WTC11 (cell line): ENCODE measurements around the gene PCNX3. TPM values are rescaled to one million over a fixed set of nuclear protein-coding genes. Genes with fewer than 3 reads are reported as not detected.
A peak's percentile ranks its signal among the peaks of the same experiment; 100 is the strongest.

Experiments used
- ATF1 ChIP-seq: sonication (generic); formaldehyde crosslinking; IDR thresholded peaks from 2 replicates; pipeline ENCODE4 v1.8.1; 2023; ENCODE audit warnings: mild to moderate bottlenecking, moderate library complexity, missing genetic modification reagents
- CBFB ChIP-seq: sonication (generic); formaldehyde crosslinking; IDR thresholded peaks from 2 replicates; pipeline ENCODE4 v1.8.1; 2022; ENCODE audit warnings: mild to moderate bottlenecking, low read depth, missing genetic modification reagents
- CREM ChIP-seq: sonication (generic); formaldehyde crosslinking; IDR thresholded peaks from 2 replicates; pipeline ENCODE4 v1.8.1; 2022; ENCODE audit warnings: mild to moderate bottlenecking, missing genetic modification reagents, moderate library complexity
- EMX1 ChIP-seq: fragments of 250-450 bp; sonication (Bioruptor Pico); IDR thresholded peaks from 2 replicates; pipeline ENCODE4 v1.8.0; 2021; ENCODE audit warnings: mild to moderate bottlenecking
- ETV6 ChIP-seq: sonication (generic); formaldehyde crosslinking; IDR thresholded peaks from 2 replicates; pipeline ENCODE4 v1.8.1; 2022; ENCODE audit warnings: mild to moderate bottlenecking, missing genetic modification reagents
- FOXK1 ChIP-seq: sonication (generic); formaldehyde crosslinking; IDR thresholded peaks from 2 replicates; pipeline ENCODE4 v1.8.0; 2022; ENCODE audit warnings: mild to moderate bottlenecking, moderate library complexity, missing genetic modification reagents
- GABPB1 ChIP-seq: sonication (generic); formaldehyde crosslinking; IDR thresholded peaks from 2 replicates; pipeline ENCODE4 v1.8.1; 2023; ENCODE audit warnings: mild to moderate bottlenecking, missing genetic modification reagents
- GTF2I ChIP-seq: fragments of 250-450 bp; sonication (Bioruptor Pico); conservative IDR thresholded peaks from 2 replicates; pipeline ENCODE4 v1.4.0; 2021; ENCODE audit warnings: mild to moderate bottlenecking
- MXD4 ChIP-seq: fragments of 250-450 bp; sonication (Bioruptor Pico); IDR thresholded peaks from 2 replicates; pipeline ENCODE4 v1.8.0; 2021; ENCODE audit warnings: mild to moderate bottlenecking, moderate library complexity, borderline replicate concordance
- MYBL2 ChIP-seq: sonication (generic); formaldehyde crosslinking; IDR thresholded peaks from 2 replicates; pipeline ENCODE4 v1.8.1; 2023; ENCODE audit warnings: mild to moderate bottlenecking, moderate library complexity, missing genetic modification reagents
- NFATC4 ChIP-seq: fragments of 250-450 bp; sonication (Bioruptor Pico); IDR thresholded peaks from 2 replicates; pipeline ENCODE4 v1.9.0; 2021; ENCODE audit warnings: mild to moderate bottlenecking
- PRRX2 ChIP-seq: fragments of 250-450 bp; sonication (Bioruptor Pico); IDR thresholded peaks from 2 replicates; pipeline ENCODE4 v1.8.0; 2021; ENCODE audit warnings: mild to moderate bottlenecking
- SMAD3 ChIP-seq: sonication (generic); formaldehyde crosslinking; IDR thresholded peaks from 2 replicates; pipeline ENCODE4 v1.8.0; 2022; ENCODE audit warnings: missing genetic modification reagents, mild to moderate bottlenecking, borderline replicate concordance
- SOX15 ChIP-seq: fragments of 250-450 bp; sonication (Bioruptor Pico); IDR thresholded peaks from 2 replicates; pipeline ENCODE4 v1.9.0; 2021; ENCODE audit warnings: mild to moderate bottlenecking
- SP1 ChIP-seq: sonication (generic); formaldehyde crosslinking; conservative IDR thresholded peaks from 2 replicates; pipeline ENCODE4 v1.8.1; 2022; ENCODE audit warnings: missing genetic modification reagents
- TCF7 ChIP-seq: sonication (generic); formaldehyde crosslinking; IDR thresholded peaks from 2 replicates; pipeline ENCODE4 v1.8.0; 2022; ENCODE audit warnings: mild to moderate bottlenecking, low read depth, missing genetic modification reagents, moderate library complexity
- ZBTB21 ChIP-seq: sonication (generic); formaldehyde crosslinking; IDR thresholded peaks from 2 replicates; pipeline ENCODE4 v1.8.1; 2023; ENCODE audit warnings: mild to moderate bottlenecking, missing genetic modification reagents, borderline replicate concordance
- ZNF219 ChIP-seq: sonication (generic); formaldehyde crosslinking; IDR thresholded peaks from 2 replicates; pipeline ENCODE4 v1.8.0; 2023; ENCODE audit warnings: missing genetic modification reagents, mild to moderate bottlenecking, borderline replicate concordance
- total RNA-seq: library from RNA; stranded (reverse); gene quantifications from 3 replicates; pipeline ENCODE4 v1.2.3, GENCODE V29; 2021
- TF ChIP-seq, protein P1 (sequence below): sonication (generic); formaldehyde crosslinking; IDR thresholded peaks from 2 replicates; pipeline ENCODE4 v1.8.0; 2023; ENCODE audit warnings: mild to moderate bottlenecking, missing genetic modification reagents
- TF ChIP-seq, protein P2 (sequence below): fragments of 250-450 bp; sonication (Bioruptor Pico); IDR thresholded peaks from 2 replicates; pipeline ENCODE4 v1.8.0; 2021; ENCODE audit warnings: mild to moderate bottlenecking
- TF ChIP-seq, protein P3 (sequence below): sonication (generic); formaldehyde crosslinking; IDR thresholded peaks from 2 replicates; pipeline ENCODE4 v1.8.1; 2023; ENCODE audit warnings: mild to moderate bottlenecking, moderate library complexity, missing genetic modification reagents
- TF ChIP-seq, protein P4 (sequence below): sonication (generic); formaldehyde crosslinking; IDR thresholded peaks from 2 replicates; pipeline ENCODE4 v1.8.0; 2023; ENCODE audit warnings: missing genetic modification reagents
- TF ChIP-seq, protein P5 (sequence below): sonication (generic); formaldehyde crosslinking; IDR thresholded peaks from 2 replicates; pipeline ENCODE4 v1.8.0; 2022; ENCODE audit warnings: mild to moderate bottlenecking, missing genetic modification reagents
- TF ChIP-seq, protein P6 (sequence below): sonication (generic); formaldehyde crosslinking; IDR thresholded peaks from 2 replicates; pipeline ENCODE4 v1.8.1; 2022; ENCODE audit warnings: mild to moderate bottlenecking, moderate library complexity, missing genetic modification reagents
- TF ChIP-seq, protein P7 (sequence below): sonication (generic); formaldehyde crosslinking; IDR thresholded peaks from 2 replicates; pipeline ENCODE4 v1.8.1; 2022; ENCODE audit warnings: mild to moderate bottlenecking, missing genetic modification reagents, moderate library complexity, borderline replicate concordance
- TF ChIP-seq, protein P8 (sequence below): sonication (generic); formaldehyde crosslinking; IDR thresholded peaks from 2 replicates; pipeline ENCODE4 v1.8.1; 2022; ENCODE audit warnings: missing genetic modification reagents, borderline replicate concordance

The PCNX3 gene
- total RNA-seq, 1 experiment from 2014 or later = 51.6 TPM

DNA sequence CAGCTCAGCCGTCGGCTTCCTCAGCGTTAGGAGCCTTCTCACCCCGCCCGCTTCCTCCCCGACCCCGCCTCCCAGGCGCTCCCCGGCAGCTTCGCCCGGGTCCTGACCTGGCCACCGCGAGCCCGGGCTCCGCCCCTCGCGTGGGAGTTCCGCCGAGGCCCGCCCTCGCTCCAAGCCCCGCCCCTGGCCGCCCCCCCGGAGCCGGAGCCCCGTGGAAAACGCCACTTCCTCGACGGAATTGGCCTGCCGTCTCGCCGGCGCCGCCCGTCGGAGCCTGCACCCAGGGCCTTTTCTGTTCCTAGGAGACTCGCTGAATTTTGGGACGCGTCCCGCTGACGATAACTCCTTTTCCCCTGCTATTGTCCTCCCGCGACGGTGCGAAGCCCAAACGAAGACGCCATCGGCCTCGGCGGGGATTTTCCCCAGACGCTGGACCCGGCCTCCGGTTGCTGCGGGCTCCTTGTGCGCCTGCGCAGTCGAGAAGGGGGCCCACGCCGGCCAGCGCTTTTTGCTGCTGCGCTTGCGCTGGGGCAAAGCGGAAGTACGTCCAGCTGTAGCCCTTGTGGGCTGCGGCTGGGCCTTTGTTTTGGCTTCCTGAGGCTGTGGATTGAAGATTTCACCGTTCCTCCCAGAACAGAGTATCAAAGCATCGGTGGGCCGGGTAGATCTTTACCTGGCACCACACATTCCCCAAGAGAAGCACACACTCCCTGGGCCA, 37.1 kb downstream of the PCNX3 start (continued):
- TF ChIP-seq, protein P1, sequence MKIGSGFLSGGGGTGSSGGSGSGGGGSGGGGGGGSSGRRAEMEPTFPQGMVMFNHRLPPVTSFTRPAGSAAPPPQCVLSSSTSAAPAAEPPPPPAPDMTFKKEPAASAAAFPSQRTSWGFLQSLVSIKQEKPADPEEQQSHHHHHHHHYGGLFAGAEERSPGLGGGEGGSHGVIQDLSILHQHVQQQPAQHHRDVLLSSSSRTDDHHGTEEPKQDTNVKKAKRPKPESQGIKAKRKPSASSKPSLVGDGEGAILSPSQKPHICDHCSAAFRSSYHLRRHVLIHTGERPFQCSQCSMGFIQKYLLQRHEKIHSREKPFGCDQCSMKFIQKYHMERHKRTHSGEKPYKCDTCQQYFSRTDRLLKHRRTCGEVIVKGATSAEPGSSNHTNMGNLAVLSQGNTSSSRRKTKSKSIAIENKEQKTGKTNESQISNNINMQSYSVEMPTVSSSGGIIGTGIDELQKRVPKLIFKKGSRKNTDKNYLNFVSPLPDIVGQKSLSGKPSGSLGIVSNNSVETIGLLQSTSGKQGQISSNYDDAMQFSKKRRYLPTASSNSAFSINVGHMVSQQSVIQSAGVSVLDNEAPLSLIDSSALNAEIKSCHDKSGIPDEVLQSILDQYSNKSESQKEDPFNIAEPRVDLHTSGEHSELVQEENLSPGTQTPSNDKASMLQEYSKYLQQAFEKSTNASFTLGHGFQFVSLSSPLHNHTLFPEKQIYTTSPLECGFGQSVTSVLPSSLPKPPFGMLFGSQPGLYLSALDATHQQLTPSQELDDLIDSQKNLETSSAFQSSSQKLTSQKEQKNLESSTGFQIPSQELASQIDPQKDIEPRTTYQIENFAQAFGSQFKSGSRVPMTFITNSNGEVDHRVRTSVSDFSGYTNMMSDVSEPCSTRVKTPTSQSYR (CRISPR knock-in tag) = no peak
- TF ChIP-seq ZNF219 (CRISPR knock-in tag) (no peak), TCF7 (CRISPR knock-in tag) (0 out of 2 replicates have a peak, but pooled peaks have one; percentile 60), SP1 (CRISPR knock-in tag) (no peak; the same call in none of the 2 replicates), MXD4 (no peak), CREM (no peak; the same call in 1 of the 2 replicates), ATF1 (CRISPR knock-in tag) (no peak), GABPB1 (CRISPR knock-in tag) (peak; percentile 33; the same call in 1 of the 2 replicates), SMAD3 (CRISPR knock-in tag) (peak; percentile 69; the same call in 1 of the 2 replicates), GTF2I (CRISPR knock-in tag) (no peak), NFATC4 (0 out of 2 replicates have a peak, but pooled peaks have one; percentile 34), ETV6 (CRISPR knock-in tag) (peak; percentile 54; the same call in 1 of the 2 replicates), ZBTB21 (CRISPR knock-in tag) (0 out of 2 replicates have a peak, but pooled peaks have one; percentile 3), CBFB (CRISPR knock-in tag) (no peak), FOXK1 (CRISPR knock-in tag) (0 out of 2 replicates have a peak, but pooled peaks have one; percentile 37), MYBL2 (CRISPR knock-in tag) (peak; percentile 52; the same call in 1 of the 2 replicates), PRRX2 (CRISPR knock-in tag) (peak; percentile 83; the same call in 1 of the 2 replicates), SOX15 (CRISPR knock-in tag) (no peak), EMX1 (no peak)
- TF ChIP-seq, protein P2, sequence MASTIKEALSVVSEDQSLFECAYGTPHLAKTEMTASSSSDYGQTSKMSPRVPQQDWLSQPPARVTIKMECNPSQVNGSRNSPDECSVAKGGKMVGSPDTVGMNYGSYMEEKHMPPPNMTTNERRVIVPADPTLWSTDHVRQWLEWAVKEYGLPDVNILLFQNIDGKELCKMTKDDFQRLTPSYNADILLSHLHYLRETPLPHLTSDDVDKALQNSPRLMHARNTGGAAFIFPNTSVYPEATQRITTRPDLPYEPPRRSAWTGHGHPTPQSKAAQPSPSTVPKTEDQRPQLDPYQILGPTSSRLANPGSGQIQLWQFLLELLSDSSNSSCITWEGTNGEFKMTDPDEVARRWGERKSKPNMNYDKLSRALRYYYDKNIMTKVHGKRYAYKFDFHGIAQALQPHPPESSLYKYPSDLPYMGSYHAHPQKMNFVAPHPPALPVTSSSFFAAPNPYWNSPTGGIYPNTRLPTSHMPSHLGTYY (CRISPR knock-in tag) = 0 out of 2 replicates have a peak, but pooled peaks have one; percentile 43
- TF ChIP-seq, protein P3, sequence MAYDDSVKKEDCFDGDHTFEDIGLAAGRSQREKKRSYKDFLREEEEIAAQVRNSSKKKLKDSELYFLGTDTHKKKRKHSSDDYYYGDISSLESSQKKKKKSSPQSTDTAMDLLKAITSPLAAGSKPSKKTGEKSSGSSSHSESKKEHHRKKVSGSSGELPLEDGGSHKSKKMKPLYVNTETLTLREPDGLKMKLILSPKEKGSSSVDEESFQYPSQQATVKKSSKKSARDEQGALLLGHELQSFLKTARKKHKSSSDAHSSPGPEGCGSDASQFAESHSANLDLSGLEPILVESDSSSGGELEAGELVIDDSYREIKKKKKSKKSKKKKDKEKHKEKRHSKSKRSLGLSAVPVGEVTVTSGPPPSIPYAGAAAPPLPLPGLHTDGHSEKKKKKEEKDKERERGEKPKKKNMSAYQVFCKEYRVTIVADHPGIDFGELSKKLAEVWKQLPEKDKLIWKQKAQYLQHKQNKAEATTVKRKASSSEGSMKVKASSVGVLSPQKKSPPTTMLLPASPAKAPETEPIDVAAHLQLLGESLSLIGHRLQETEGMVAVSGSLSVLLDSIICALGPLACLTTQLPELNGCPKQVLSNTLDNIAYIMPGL (CRISPR knock-in tag) = 0 out of 2 replicates have a peak, but pooled peaks have one; percentile 56
- TF ChIP-seq, protein P4, sequence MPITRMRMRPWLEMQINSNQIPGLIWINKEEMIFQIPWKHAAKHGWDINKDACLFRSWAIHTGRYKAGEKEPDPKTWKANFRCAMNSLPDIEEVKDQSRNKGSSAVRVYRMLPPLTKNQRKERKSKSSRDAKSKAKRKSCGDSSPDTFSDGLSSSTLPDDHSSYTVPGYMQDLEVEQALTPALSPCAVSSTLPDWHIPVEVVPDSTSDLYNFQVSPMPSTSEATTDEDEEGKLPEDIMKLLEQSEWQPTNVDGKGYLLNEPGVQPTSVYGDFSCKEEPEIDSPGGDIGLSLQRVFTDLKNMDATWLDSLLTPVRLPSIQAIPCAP (CRISPR knock-in tag) = 0 out of 2 replicates have a peak, but pooled peaks have one; percentile 28
- TF ChIP-seq, protein P5, sequence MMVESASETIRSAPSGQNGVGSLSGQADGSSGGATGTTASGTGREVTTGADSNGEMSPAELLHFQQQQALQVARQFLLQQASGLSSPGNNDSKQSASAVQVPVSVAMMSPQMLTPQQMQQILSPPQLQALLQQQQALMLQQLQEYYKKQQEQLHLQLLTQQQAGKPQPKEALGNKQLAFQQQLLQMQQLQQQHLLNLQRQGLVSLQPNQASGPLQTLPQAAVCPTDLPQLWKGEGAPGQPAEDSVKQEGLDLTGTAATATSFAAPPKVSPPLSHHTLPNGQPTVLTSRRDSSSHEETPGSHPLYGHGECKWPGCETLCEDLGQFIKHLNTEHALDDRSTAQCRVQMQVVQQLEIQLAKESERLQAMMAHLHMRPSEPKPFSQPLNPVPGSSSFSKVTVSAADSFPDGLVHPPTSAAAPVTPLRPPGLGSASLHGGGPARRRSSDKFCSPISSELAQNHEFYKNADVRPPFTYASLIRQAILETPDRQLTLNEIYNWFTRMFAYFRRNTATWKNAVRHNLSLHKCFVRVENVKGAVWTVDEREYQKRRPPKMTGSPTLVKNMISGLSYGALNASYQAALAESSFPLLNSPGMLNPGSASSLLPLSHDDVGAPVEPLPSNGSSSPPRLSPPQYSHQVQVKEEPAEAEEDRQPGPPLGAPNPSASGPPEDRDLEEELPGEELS = peak; percentile 18; the same call in 1 of the 2 replicates
- TF ChIP-seq, protein P6, sequence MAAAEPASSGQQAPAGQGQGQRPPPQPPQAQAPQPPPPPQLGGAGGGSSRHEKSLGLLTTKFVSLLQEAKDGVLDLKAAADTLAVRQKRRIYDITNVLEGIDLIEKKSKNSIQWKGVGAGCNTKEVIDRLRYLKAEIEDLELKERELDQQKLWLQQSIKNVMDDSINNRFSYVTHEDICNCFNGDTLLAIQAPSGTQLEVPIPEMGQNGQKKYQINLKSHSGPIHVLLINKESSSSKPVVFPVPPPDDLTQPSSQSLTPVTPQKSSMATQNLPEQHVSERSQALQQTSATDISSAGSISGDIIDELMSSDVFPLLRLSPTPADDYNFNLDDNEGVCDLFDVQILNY (CRISPR knock-in tag) = 0 out of 2 replicates have a peak, but pooled peaks have one; percentile 33
- TF ChIP-seq, protein P7, sequence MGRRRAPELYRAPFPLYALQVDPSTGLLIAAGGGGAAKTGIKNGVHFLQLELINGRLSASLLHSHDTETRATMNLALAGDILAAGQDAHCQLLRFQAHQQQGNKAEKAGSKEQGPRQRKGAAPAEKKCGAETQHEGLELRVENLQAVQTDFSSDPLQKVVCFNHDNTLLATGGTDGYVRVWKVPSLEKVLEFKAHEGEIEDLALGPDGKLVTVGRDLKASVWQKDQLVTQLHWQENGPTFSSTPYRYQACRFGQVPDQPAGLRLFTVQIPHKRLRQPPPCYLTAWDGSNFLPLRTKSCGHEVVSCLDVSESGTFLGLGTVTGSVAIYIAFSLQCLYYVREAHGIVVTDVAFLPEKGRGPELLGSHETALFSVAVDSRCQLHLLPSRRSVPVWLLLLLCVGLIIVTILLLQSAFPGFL (CRISPR knock-in tag) = no peak
- TF ChIP-seq, protein P8, sequence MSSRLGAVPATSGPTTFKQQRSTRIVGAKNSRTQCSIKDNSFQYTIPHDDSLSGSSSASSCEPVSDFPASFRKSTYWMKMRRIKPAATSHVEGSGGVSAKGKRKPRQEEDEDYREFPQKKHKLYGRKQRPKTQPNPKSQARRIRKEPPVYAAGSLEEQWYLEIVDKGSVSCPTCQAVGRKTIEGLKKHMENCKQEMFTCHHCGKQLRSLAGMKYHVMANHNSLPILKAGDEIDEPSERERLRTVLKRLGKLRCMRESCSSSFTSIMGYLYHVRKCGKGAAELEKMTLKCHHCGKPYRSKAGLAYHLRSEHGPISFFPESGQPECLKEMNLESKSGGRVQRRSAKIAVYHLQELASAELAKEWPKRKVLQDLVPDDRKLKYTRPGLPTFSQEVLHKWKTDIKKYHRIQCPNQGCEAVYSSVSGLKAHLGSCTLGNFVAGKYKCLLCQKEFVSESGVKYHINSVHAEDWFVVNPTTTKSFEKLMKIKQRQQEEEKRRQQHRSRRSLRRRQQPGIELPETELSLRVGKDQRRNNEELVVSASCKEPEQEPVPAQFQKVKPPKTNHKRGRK (CRISPR knock-in tag) = 0 out of 2 replicates have a peak, but pooled peaks have one; percentile 25
